ENCODE data around the gene C6orf62.
"Not testable (repeated sequence)": the region's sequence is repeated elsewhere in the genome, so short reads cannot be mapped to it uniquely, and the experiment has no call there.

C6orf62 gene

DNA sequence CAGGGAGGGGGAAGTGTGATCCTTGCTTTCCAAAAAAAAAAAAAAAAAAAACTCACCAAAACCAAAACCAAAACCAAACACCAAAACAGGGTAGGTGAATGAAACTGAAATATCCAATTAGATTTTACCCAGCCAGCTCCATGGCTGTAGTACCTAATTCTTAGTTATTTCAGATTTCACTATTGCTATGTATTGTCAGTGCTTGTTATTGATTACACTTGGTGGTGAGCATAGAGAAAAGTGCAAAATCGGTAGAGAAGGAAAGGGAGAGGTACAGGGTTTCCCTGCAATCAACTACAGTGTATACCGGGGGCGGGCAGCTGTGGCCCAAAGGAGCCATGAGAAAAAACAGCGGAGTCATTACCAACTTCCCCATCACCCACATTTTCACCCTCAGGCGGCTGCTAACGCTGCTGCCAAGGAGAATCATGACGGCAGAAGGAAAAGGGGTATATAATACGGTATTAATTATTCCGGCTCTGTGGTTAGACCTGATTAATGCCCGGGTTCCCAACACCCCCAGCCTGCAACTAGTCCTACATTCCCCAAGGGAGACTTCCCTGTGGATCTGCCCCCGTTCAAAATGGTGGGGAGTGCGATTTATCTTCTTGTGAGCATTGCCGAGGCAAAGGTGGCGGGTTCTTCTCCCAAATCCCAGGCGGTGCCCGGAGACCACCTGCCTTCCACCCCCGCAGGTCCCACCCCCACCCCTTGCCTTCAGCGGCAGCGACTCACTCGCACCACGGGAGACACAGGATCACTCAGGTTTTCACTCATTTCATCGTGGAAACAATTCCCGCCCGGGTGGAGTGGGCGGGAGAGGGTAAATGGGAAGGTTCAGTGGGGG lies at the start of gene C6orf62:
Gene C6orf62, minus strand, starts transcription at position 30 of the 847 bp plus-strand sequence. CDS start 486 bp downstream, outside the sequence.
- DNase-seq (ENCODE audit: insufficient read length, low spot score) (no peak), FAIRE-seq (no peak)
- TF ChIP-seq, protein P1, sequence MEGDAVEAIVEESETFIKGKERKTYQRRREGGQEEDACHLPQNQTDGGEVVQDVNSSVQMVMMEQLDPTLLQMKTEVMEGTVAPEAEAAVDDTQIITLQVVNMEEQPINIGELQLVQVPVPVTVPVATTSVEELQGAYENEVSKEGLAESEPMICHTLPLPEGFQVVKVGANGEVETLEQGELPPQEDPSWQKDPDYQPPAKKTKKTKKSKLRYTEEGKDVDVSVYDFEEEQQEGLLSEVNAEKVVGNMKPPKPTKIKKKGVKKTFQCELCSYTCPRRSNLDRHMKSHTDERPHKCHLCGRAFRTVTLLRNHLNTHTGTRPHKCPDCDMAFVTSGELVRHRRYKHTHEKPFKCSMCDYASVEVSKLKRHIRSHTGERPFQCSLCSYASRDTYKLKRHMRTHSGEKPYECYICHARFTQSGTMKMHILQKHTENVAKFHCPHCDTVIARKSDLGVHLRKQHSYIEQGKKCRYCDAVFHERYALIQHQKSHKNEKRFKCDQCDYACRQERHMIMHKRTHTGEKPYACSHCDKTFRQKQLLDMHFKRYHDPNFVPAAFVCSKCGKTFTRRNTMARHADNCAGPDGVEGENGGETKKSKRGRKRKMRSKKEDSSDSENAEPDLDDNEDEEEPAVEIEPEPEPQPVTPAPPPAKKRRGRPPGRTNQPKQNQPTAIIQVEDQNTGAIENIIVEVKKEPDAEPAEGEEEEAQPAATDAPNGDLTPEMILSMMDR (IDR thresholded peaks at IDR 0.05; ENCODE audit: insufficient read depth, missing control alignments): no peak

DNA sequence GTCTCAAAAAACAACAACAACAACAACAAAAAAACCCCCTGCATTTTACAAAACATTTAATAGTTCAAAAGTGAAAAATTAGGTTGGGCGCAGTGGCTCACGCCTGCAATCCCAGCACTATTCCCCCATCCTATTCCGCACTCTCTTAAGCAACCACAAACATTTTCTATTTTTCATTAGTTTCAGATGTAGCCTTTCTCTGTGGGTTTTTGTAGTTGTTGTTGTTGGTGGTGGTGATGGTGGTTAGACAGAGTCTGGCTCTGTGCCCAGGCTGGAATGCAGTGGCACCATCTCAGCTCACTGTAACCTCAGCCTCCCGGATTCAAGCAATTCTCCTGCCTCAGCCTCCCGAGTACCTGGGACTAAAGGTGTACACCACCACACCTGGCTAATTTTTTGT lies 49.4 kb upstream of the C6orf62 start:
- TF ChIP-seq, protein P1 (IDR thresholded peaks at IDR 0.05; ENCODE audit: insufficient read depth, missing control alignments): no peak
- DNase-seq (ENCODE audit: insufficient read length, low spot score) (no peak), FAIRE-seq (no peak)

DNA sequence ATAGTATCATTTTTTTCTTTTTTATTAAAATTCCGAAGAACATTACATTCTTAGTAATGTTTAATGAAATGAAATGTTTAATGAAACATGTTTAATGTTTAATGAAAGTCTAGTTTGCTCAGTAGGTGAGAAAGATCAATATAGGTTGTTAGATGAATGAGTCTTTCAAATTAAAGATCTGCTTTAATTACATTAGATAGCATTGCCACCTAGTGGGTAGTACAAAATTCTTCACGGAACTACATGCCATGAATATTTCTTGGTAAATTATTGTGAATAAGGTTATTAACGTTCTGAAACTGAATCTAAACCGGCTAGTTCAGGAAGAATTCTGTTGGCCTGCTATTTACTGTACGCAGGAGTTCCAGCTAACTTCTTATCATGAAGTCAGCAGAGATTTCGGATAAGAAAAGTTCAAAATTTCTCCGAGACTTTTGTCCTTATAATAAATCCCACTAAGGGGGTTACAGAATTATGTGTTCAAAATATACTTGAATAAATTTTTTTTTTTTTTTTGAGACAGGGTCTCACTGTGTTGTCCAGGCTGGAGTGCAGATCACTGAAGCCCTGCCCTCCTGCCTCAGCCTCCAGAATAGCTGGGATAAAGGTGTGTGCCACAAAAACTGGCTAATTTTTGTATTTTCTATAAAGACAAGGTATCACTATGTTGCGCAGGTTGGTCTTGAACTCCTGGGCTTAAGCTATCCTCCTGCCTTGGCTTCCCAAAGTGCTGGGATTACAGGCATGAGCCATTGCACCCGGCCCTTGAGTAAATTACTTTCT lies 47.9 kb upstream of the C6orf62 start:
- DNase-seq (ENCODE audit: insufficient read length, low spot score) (no peak), FAIRE-seq (no peak)
- TF ChIP-seq, protein P1 (IDR thresholded peaks at IDR 0.05; ENCODE audit: insufficient read depth, missing control alignments): peak; percentile 54

DNA sequence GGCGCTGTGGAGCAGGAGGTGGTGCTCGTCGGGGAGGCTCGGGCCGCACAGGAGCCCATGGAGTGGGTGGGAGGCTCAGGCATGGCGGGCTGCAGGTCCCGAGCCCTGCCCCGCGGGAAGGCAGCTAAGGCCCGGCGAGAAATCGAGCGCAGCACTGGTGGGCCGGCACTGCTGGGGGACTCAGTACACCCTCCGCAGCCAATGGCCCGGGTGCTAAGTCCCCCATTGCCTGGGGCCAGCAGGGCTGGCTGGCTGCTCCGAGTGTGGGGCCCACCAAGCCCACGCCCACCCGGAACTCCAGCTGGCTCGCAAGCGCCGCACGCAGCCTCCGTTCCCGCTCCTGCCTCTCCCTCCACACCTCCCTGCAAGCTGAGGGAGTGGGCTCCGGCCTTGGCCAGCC lies 47.0 kb upstream of the C6orf62 start:
- DNase-seq (ENCODE audit: insufficient read length, low spot score); FAIRE-seq: not testable (repeated sequence)

DNA sequence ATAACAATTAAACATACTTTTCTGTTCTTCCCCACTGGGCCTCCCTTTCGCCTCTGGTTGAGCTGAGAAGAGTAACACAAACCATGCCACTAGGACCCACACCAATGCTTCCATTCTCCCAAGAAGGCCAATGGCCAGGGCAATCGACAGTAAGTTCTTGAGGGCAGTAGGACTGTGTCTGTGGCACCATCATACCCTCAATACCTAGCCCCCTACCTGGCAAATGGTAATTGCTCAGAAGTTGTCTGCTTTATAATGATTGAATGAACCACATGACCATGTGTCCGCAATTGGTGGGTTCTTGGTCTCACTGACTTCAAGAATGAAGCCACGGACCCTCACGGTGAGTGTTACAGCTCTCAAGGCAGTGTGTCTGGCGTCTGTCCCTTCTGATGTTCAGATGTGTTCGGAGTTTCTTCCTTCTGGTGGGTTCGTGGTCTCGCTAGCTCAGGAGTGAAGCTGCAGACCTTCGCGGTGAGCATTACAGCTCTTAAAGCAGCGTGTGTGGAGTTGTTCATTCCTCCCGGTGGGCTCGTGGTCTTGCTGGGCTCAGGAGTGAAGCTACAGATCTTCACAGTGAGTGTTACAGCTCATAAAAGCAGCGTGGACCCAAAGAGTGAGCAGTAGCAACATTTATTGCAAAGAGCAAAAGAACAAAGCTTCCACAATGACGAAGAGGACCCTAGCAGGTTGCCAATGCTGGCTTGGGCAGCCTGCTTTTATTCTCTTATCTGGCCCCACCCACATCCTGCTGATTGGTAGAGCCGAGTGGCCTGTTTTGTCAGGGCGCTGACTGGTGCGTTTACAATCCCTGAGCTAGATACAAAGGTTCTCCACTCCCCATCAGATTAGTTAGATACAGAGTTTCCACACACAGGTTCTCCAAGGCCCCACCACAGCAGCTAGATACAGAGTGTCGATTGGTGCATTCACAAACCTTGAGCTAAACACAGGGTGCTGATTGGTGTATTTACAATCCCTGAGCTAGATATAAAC lies 46.2 kb upstream of the C6orf62 start:
- not testable (repeated sequence) for DNase-seq (ENCODE audit: insufficient read length, low spot score); FAIRE-seq

DNA sequence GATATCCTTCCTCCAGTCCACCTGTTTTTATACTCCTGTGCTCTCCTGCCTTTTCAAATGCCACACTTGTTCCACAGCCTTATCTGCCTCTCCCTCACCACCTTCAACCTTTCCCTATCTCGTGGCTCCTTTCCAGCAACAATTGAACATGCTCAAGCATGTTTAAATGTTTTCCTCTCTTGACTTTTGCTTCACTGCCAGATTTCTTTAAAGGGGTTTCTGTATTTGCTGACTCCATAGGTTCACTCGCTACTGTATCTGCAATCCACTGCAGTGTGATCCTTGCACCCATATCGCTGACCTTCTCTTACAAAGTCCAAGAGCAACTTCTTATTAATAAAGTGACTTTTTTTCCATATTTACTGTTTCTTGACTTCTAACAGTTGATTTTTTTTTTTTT lies 44.6 kb upstream of the C6orf62 start:
- DNase-seq (ENCODE audit: insufficient read length, low spot score) (no peak), FAIRE-seq (no peak)
- TF ChIP-seq, protein P1 (IDR thresholded peaks at IDR 0.05; ENCODE audit: insufficient read depth, missing control alignments): no peak

DNA sequence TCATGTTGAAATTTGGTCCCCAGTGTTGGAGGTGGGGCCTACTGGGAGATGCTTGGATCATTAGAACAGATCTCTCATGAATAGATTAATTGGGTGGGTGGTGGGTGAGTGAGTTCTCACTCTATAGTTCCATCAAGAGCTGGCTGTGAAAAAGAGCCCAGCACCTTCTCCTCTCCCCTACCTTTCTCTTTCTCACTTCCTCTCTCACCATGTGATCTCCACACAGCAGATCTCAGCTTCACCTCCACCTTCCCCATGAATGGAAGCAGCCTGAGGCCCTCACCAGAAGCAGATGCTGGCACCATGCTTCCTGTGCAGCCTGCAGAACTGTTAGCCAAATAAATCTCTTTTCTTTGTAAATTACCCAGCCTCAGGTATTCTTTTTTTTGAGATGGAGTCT lies 42.9 kb upstream of the C6orf62 start:
- TF ChIP-seq, protein P1 (IDR thresholded peaks at IDR 0.05; ENCODE audit: insufficient read depth, missing control alignments): no peak
- FAIRE-seq (no peak), DNase-seq (ENCODE audit: insufficient read length, low spot score) (no peak)
